ENCODE data around the gene FYN.

DNA sequence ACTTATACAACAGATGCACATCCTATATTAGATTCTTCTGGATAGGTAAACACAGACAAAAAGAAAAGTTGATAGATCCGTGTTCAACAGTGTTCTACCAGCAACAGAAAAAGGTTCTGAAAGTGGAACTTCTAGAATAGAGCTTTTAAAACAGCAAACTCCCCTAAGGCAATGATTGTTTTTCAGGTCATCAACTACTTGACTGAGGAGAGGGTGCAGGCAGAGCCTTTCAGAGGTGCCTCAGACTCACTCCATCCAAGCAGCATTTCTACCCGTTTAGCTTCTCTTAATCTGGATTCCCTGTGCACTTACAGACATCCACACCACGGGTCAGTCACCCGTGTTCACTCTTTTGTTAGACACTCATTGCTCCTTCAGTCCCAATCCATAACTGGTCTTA is 28.9 kb downstream of the FYN start:
- TF ChIP-seq CTCF (IDR thresholded peaks at IDR 0.05) (no peak), BHLHE40 (IDR thresholded peaks at IDR 0.05; ENCODE audit: low read depth, low read length) (no peak), TP53 (CRISPR knock-in tag; IDR thresholded peaks at IDR 0.05) (no peak), MAZ (IDR thresholded peaks at IDR 0.05; ENCODE audit: borderline replicate concordance, low read depth, low read length) (no peak), KDM5A (IDR thresholded peaks at IDR 0.05) (no peak), REST (IDR thresholded peaks at IDR 0.05) (no peak)
